Astrocyte (in vitro differentiated cells and primary cell): ENCODE results near the gene TMCC1.

Source experiments
- EZH2 ChIP-seq: IDR thresholded peaks from 2 replicates; pipeline ENCODE4 v1.6.1; 2012; ENCODE audit warnings: mild to moderate bottlenecking, low read length, inconsistent platforms; ENCODE audit not compliant: insufficient read depth
- TF ChIP-seq, protein P1 (sequence below): IDR thresholded peaks from 2 replicates; pipeline ENCODE4 v1.5.1; 2011; ENCODE audit warnings: low read depth, mild to moderate bottlenecking, inconsistent platforms, low read length, moderate library complexity; ENCODE audit not compliant: insufficient read depth

DNA sequence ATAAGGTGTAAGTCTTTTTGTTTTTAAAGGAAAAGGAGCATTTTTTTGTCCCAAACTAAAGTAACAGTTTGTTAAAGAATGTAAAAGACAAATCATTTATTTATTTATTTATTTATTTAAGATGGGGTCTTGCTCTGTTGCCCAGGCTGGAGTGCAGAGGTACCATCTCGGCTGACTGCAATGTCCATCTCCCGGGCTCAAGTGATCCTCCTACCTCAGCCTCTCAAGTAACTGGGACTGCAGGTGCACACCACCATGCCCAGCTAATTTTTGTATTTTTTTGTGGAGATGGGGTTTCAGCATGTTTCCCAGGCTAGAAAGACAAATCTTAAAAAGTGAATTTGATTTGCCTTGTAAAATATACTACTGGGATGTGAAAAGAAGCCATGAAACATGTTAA is 200.8 kb downstream of the TMCC1 start:
- no peak for TF ChIP-seq EZH2
- TF ChIP-seq, protein P1, sequence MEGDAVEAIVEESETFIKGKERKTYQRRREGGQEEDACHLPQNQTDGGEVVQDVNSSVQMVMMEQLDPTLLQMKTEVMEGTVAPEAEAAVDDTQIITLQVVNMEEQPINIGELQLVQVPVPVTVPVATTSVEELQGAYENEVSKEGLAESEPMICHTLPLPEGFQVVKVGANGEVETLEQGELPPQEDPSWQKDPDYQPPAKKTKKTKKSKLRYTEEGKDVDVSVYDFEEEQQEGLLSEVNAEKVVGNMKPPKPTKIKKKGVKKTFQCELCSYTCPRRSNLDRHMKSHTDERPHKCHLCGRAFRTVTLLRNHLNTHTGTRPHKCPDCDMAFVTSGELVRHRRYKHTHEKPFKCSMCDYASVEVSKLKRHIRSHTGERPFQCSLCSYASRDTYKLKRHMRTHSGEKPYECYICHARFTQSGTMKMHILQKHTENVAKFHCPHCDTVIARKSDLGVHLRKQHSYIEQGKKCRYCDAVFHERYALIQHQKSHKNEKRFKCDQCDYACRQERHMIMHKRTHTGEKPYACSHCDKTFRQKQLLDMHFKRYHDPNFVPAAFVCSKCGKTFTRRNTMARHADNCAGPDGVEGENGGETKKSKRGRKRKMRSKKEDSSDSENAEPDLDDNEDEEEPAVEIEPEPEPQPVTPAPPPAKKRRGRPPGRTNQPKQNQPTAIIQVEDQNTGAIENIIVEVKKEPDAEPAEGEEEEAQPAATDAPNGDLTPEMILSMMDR, result no peak
